ENCODE results near the gene NXF1. TPM values are rescaled to one million over a fixed set of nuclear protein-coding genes. Genes with fewer than 3 reads are reported as not detected.
A peak's percentile ranks its signal among the peaks of the same experiment; 100 is the strongest.
"Not testable (repeated sequence)": the region's sequence is repeated elsewhere in the genome, so short reads cannot be mapped to it uniquely, and the experiment has no call there.

NXF1 gene
- total RNA-seq, 1 experiment from 2014 or later = 69.0 TPM

- peaks cover 16 to 19% of the 10 kb centered on the region in 2 experiments for H3K4me1 Mint-ChIP-seq
- Histone ChIP-seq H2BK15ac (ENCODE audit: low read depth, low read length) (no peak overlapping the region), H3K4me1 (ENCODE audit: insufficient read depth, low read length) (no peaks in the 10 kb centered on the region), H3K18ac (ENCODE audit: insufficient read length, low read depth, low read length) (peak overlapping the region; percentile 37), H3K4me2 (ENCODE audit: insufficient read depth, insufficient read length, low read length) (peak overlapping the region; percentile 78), H3K27ac (ENCODE audit: insufficient read length, low read depth, low read length) (peak overlapping the region; percentile 20), H3K9me3 (ENCODE audit: control insufficient read depth, low read depth, low read length) (no peaks in the 10 kb centered on the region), H4K20me1 (ENCODE audit: control insufficient read depth, insufficient read depth, insufficient read length) (no peaks in the 10 kb centered on the region), H2BK12ac (ENCODE audit: insufficient read length, low read depth, low read length) (no peak overlapping the region), H3K79me2 (ENCODE audit: insufficient read depth, low read length) (peaks cover 3% of the 10 kb centered on the region), H3K56ac (ENCODE audit: insufficient read length, low read depth, low read length) (no peak overlapping the region), H4K91ac (ENCODE audit: insufficient read length, low read depth, low read length) (no peak overlapping the region), H3K9ac (ENCODE audit: extremely low read depth, insufficient read length, low read length) (peak overlapping the region; percentile 60), H4K5ac (ENCODE audit: insufficient read length, low read depth, low read length) (no peak overlapping the region), H2AFZ (ENCODE audit: low read length) (no peak overlapping the region), H2BK20ac (ENCODE audit: low read depth, low read length, poor library complexity, severe bottlenecking) (no peak overlapping the region), H2BK5ac (ENCODE audit: insufficient read length, low read length) (no peak overlapping the region), H3K14ac (ENCODE audit: insufficient read depth, low read length) (peak overlapping the region; percentile 48; the same call in 1 of the 2 replicates), H3T11ph (ENCODE audit: low read length) (no peak overlapping the region), H3K4ac (ENCODE audit: low read depth, low read length) (no peak overlapping the region), H3K23me2 (ENCODE audit: insufficient read length, low read depth, low read length, poor library complexity, severe bottlenecking) (peaks cover 3% of the 10 kb centered on the region), H2AK5ac (ENCODE audit: insufficient read length, low read length) (no peak overlapping the region), H3K27me3 (ENCODE audit: insufficient read depth, low read length) (no peaks in the 10 kb centered on the region), H4K8ac (replicated peaks; ENCODE audit: insufficient read length, low read depth, low read length) (no peak overlapping the region), H3K79me1 (ENCODE audit: insufficient read depth, low read depth, low read length, poor library complexity, severe bottlenecking) (no peaks in the 10 kb centered on the region), H3K23ac (ENCODE audit: insufficient read length, low read depth, low read length) (no peak overlapping the region), H2BK120ac (ENCODE audit: low read depth, low read length, poor library complexity, severe bottlenecking) (no peak overlapping the region)
- whole genome bisulfite sequencing (ENCODE audit: extremely low coverage, insufficient read length, low lambda C conversion rate) = no CpG with 5 or more reads among the region's 18 CpGs
- no peaks in the 10 kb centered on the region for H3K27me3 Mint-ChIP-seq (ENCODE audit: low read depth)
- peak overlapping the region; percentile 87 to 94 for H3K4me3 Mint-ChIP-seq
- peak; percentile 78 for DNase-seq
- TF ChIP-seq, protein P1, sequence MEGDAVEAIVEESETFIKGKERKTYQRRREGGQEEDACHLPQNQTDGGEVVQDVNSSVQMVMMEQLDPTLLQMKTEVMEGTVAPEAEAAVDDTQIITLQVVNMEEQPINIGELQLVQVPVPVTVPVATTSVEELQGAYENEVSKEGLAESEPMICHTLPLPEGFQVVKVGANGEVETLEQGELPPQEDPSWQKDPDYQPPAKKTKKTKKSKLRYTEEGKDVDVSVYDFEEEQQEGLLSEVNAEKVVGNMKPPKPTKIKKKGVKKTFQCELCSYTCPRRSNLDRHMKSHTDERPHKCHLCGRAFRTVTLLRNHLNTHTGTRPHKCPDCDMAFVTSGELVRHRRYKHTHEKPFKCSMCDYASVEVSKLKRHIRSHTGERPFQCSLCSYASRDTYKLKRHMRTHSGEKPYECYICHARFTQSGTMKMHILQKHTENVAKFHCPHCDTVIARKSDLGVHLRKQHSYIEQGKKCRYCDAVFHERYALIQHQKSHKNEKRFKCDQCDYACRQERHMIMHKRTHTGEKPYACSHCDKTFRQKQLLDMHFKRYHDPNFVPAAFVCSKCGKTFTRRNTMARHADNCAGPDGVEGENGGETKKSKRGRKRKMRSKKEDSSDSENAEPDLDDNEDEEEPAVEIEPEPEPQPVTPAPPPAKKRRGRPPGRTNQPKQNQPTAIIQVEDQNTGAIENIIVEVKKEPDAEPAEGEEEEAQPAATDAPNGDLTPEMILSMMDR (conservative IDR thresholded peaks at IDR 0.05) = no peak
- H3K27ac Mint-ChIP-seq = peak overlapping the region; percentile 95 to 98 (median 95)
- peaks cover 18 to 37% (median 27%) of the 10 kb centered on the region in 3 experiments for H3K36me3 Mint-ChIP-seq (ENCODE audit: insufficient read depth in 1 of 3, low read depth in 3 of 3)
- no peaks in the 10 kb centered on the region; a peak in 1 of 5 replicates for H3K9me3 Mint-ChIP-seq
These were observed 34.5 kb downstream of the NXF1 start for GRCh38 chr11:62770778-62771143.

- WGBS (ENCODE audit: extremely low coverage, insufficient read length, low lambda C conversion rate) = no CpG with 5 or more reads among the region's 9 CpGs
- not testable (repeated sequence) for H3K79me1 ChIP-seq (ENCODE audit: insufficient read depth, low read depth, low read length, poor library complexity, severe bottlenecking); H2AFZ ChIP-seq (ENCODE audit: low read length)
These were observed 44.4 kb downstream of the NXF1 start for GRCh38 chr11:62760867-62761227.

More at GRCh38 chr11:62760867-62761227, 44.4 kb downstream of the NXF1 start:
- H3K9me3 ChIP-seq (ENCODE audit: control insufficient read depth, low read depth, low read length); H3K18ac ChIP-seq (ENCODE audit: insufficient read length, low read depth, low read length); H3K9ac ChIP-seq (ENCODE audit: extremely low read depth, insufficient read length, low read length); H3K4me1 ChIP-seq (ENCODE audit: insufficient read depth, low read length); H3K23me2 ChIP-seq (ENCODE audit: insufficient read length, low read depth, low read length, poor library complexity, severe bottlenecking); H3K9me3 Mint-ChIP-seq; H3K27me3 ChIP-seq (ENCODE audit: insufficient read depth, low read length); H2BK120ac ChIP-seq (ENCODE audit: low read depth, low read length, poor library complexity, severe bottlenecking); H3K4me2 ChIP-seq (ENCODE audit: insufficient read depth, insufficient read length, low read length); H2BK20ac ChIP-seq (ENCODE audit: low read depth, low read length, poor library complexity, severe bottlenecking); H3K27me3 Mint-ChIP-seq (ENCODE audit: low read depth); H2AK5ac ChIP-seq (ENCODE audit: insufficient read length, low read length); H4K20me1 ChIP-seq (ENCODE audit: control insufficient read depth, insufficient read depth, insufficient read length); H3K27ac ChIP-seq (ENCODE audit: insufficient read length, low read depth, low read length); H3K23ac ChIP-seq (ENCODE audit: insufficient read length, low read depth, low read length); H3T11ph ChIP-seq (ENCODE audit: low read length); H2BK5ac ChIP-seq (ENCODE audit: insufficient read length, low read length); H3K14ac ChIP-seq (ENCODE audit: insufficient read depth, low read length); H3K56ac ChIP-seq (ENCODE audit: insufficient read length, low read depth, low read length); H4K5ac ChIP-seq (ENCODE audit: insufficient read length, low read depth, low read length); H2BK15ac ChIP-seq (ENCODE audit: low read depth, low read length); H3K4ac ChIP-seq (ENCODE audit: low read depth, low read length); H4K91ac ChIP-seq (ENCODE audit: insufficient read length, low read depth, low read length); H2BK12ac ChIP-seq (ENCODE audit: insufficient read length, low read depth, low read length); H4K8ac ChIP-seq (replicated peaks; ENCODE audit: insufficient read length, low read depth, low read length): not testable (repeated sequence)
- Mint-ChIP-seq H3K27ac (peak overlapping the region in 2 of 3 experiments; percentile 6 to 53; a peak in 1 of 7 replicates), H3K4me1 (peaks cover 28 to 40% of the 10 kb centered on the region in 2 experiments), H3K36me3 (ENCODE audit: insufficient read depth in 1 of 3, low read depth in 3 of 3) (peaks cover 17 to 23% (median 23%) of the 10 kb centered on the region in 3 experiments; a peak in 6 of 7 replicates), H3K4me3 (peak overlapping the region; percentile 97 to 98)
- DNase-seq = peak; percentile 49
- peaks cover 15% of the 10 kb centered on the region; the same call in 1 of the 2 replicates for H3K79me2 ChIP-seq (ENCODE audit: insufficient read depth, low read length)
